HG03095 (cell line): ENCODE measurements around the gene FXYD3.
"Not testable (repeated sequence)": the region's sequence is repeated elsewhere in the genome, so short reads cannot be mapped to it uniquely, and the experiment has no call there.

Source experiments
- ATAC-seq: cut with Tn5 transposase; IDR thresholded peaks from one replicate; pipeline ENCODE4 v1.9.1; 2021; ENCODE audit warnings: moderate library complexity; ENCODE audit not compliant: unreplicated experiment

FXYD3 gene

DNA sequence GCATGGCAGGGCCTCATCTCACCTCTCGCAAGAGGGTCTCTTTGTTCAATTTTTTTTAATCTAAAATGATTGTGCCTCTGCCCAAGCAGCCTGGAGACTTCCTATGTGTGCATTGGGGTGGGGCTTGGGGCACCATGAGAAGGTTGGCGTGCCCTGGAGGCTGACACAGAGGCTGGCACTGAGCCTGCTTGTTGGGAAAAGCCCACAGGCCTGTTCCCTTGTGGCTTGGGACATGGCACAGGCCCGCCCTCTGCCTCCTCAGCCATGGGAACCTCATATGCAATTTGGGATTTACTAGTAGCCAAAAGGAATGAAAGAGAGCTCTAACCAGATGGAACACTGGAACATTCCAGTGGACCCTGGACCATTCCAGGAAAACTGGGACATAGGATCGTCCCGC lies 8.0 kb downstream of the FXYD3 start:
- no peak for ATAC-seq

DNA sequence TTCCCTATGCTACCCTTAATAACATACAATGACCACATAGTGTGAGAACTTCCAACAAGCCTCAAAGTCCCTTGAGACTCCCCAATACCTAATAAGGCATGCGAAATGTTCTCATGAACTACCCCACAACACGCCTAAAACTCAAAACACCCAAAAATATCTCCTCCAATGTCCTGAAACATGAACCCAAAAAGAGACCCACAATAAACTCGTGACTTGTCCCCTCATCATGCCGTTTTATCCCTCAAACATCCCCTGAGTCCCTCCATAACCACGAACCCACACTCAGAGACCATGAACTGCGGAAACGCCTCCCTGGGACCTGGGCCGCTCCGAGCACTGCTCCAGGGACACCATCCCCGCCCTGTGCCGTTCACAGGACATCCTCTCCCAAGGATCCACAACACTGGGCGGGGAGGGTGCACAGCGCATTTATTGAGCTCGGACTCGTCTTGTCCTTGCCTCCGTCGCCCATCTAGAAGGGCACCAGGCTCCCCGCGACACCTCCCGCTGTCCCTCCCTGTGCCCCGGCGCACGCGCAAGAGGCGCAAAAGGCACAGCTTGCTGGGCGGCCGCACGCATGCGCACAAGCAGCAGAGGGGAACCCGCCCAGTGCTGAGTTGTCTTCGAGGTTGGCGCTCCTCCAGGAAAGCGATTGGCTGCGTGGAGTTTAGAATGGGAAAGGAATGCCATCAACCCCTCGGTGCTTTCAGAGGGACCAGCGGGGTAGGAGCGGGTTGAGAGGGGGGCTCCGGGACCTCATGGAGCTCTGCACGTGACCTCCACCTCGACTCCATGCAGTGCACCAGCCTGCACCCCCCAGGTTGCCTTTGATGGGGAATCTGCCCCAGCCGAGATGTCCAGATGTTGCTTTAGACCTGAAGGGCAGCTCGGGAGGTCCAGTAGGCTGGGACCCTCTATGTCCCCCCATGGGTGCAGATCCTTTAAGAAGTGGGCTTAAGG lies 8.8 kb downstream of the FXYD3 start:
- no peak for ATAC-seq

DNA sequence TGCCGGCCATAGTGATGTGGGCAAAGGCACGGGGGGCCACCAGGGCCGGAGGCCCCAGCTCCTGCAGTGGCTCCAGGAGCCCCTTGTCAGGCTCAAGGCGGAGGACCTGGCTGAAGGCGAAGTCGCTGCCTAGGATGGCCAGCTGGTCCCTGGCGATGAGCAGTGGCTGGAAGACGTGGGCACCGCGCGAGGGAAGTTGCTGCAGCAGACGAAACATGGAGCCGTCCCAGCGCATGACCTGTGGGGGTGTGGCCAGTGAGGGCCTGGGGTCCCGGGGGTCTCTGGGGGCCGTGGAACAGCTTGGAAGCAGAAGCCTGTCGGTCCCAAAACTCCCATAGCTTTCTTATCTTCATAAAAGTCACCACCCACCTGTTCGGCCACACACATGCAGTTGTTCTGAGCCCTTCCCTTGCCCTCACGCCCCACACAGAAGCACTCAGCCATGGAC lies 9.7 kb downstream of the FXYD3 start:
- ATAC-seq = no peak

DNA sequence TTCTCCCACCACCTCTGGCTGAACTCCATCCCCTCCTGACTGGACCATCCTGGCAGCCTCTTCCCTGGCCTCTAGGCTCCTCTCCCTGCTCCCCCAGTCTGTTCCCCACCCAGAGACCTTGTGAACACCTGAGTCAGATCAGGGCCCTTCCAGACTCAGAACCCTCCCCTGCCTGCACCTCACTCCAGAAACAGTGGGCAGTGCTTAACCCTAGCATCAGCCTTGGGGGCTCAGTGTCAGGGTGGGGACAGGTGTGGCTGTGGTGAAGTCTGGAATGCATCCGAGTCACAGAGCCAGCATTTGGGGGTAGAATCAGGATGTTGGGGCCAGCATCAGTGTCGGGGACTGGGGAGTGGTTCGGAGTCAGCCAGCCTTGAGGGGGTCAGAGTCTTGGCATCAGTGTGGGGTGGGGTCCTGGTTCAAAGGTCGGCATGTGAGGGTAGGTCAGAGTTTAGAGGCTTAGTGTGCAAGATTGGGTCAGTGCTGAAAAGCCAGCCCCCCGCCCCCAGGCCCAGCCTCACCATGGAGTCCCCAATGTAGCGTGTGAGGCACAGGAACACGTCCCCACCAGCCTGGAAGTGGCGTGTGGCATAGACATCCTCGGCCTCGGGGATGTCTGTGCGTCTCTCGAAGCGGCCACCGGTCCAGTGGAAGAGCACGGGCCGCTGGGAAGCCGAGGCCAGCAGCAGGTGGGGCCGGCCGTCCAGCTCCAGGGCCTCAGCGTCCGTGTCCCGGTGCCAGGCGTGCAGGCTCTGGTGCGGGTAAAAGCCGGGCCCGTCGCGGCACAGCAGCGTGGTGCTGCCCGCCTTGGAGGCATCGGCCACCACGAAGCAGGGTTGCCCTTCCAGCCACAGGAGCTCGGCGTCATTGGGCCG lies 10.4 kb downstream of the FXYD3 start:
- ATAC-seq = no peak

- no peak for ATAC-seq
These were observed 11.0 kb downstream of the FXYD3 start for GRCh38 chr19:35126624-35126959.

GRCh38 chr19:35127871-35128270 lies 12.2 kb downstream of the FXYD3 start:
- no peak for ATAC-seq

GRCh38 chr19:35128398-35129057 lies 12.9 kb downstream of the FXYD3 start:
- ATAC-seq = no peak

DNA sequence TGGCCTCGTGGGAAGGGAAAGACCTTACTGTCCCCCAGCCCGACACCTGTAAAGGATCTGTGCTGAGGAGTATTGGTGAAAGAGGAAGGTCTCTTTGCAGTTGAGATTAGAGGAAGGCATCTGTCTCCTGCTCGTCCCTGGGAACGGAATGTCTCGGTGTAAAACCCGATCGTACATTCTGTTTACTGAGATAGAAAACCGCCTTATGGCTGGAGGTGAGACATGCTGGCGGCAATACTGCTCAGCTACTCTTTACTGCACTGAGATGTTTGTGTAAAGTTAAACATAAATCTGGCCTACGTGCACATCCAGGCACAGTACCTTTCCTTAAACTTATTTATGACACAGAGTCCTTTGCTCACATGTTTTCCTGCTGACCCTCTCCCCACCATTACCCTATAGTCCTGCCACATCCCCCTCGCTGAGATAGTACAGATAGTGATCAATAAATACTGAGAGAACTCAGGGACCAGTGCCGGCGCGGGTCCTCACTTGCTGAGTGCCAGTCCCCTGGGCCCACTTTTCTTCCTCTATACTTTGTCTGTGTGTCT lies 14.2 kb downstream of the FXYD3 start:
- ATAC-seq = not testable (repeated sequence)

- ATAC-seq = no peak
These were observed 15.4 kb downstream of the FXYD3 start for GRCh38 chr19:35130761-35131720.

- no peak for ATAC-seq
These were observed 16.6 kb downstream of the FXYD3 start for GRCh38 chr19:35132254-35132653.

GRCh38 chr19:35133826-35134225 lies 18.2 kb downstream of the FXYD3 start:
- no peak for ATAC-seq

GRCh38 chr19:35134601-35135242 lies 19.1 kb downstream of the FXYD3 start, which contains the start of gene LGI4:
Gene LGI4, minus strand, starts transcription at chr19:35135059. Its CDS starts 379 bp downstream, at chr19:35134680.
- ATAC-seq = no peak

- no peak for ATAC-seq
These were observed 19.8 kb downstream of the FXYD3 start for GRCh38 chr19:35135389-35135909.

- no peak for ATAC-seq
These were observed 20.6 kb downstream of the FXYD3 start for GRCh38 chr19:35136231-35136630.

DNA sequence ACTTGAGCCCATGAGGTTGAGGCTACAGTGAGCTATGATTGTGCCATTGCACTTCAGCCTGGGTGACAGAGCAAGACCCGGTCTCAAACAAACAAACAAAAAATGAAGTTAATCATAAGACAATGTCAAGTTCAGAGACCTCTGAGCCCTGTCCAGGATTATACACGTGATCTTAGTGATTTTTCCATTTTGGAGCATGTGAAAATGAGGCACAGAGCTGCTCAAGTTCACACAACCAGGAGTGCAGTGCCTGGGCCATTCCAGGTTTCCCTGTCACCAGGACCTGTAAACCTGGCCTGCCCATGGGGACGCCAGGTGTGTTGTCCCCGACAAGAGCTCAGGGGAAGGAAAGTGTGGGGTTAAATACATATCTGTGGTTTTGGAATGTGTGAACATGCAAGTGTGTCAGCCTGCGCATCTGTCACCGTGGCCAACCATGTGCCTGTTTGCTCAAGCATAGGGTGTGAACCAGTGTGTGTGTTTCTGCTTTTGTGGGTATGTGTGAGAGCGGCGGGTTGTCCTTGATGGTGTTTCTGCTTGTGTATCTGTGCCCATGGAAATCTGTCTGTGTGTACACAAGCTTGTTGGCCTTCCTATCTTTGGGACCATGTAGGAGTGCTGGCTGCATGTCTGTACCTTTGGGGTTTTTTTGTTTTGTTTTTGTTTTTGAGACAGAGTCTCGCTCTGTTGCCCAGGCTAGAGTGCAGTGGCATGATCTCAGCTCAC lies 21.5 kb downstream of the FXYD3 start:
- no peak for ATAC-seq

DNA sequence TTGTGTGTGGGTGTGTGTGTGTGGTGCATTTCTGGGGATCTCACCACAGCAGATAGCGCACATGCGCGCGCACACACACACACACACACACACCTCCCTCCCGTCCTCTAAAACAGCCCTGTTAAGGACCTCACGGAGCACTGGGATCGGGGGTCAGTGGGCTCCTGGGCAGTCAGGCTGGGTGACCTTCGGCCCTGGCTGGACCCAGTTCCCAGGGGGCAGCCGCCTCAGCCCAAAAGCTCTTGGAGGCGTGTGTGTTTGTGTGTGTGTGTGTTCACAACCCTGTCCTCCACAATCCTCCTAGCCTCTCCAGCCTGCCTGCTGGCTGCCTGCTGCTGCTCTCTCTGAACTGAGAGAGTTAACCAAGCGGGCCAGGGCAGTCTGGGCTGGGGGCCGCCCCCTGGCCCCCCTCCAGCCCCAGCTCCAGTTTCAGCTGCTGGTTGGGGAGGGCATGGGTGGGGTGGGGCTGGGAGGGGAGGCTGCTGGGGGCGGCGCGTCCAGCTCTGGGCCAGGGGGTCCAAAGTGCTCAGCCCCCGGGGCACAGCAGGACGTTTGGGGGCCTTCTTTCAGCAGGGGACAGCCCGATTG lies 22.8 kb downstream of the FXYD3 start, which contains the start of gene FXYD1:
Gene FXYD1 (plus strand): TSS at position 520 of the 588 bp plus-strand sequence. CDS start 1,256 bp downstream, outside the sequence.
- no peak for ATAC-seq

DNA sequence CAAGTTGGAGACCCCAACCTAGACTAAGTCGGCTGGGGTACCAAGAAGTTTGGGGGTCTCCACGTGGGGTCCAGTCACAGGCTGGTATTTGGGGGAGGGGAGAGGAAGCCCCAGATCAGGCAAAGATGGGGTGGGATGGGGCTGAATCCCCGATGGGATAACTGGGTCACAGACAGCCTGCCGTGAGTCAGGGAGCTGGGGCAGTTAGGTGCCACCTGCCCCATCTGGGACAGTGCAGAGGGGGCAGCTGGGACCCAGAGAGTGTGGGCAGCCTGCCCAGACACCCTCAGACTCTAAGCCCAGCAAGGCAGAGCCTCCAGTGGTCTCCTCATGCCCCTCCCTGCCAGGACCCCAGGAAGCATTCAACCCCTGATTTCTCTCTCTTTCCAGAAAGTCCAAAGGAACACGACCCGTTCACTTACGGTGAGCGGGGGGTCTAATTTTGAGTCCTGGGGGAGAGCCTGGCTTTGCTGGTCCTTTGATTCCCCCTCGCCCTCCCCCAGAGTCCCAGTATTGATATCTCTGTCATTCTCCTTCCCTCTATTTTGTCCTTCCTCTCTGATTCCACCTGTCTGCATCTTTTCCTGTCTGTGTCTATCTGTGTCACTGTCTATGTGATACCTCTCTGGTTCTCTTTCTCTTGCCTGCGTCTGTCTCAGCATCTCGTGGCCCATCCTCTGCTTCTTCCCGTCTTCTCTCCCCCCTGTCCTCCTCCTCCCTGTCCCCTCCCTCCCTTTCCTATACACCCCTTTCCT lies 24.8 kb downstream of the FXYD3 start:
- ATAC-seq = no peak
